ENCODE measurements around the gene CTAGE8. TPM values are rescaled to one million over a fixed set of nuclear protein-coding genes. Genes with fewer than 3 reads are reported as not detected.
A peak's percentile ranks its signal among the peaks of the same experiment; 100 is the strongest.
"Not testable (repeated sequence)": the region's sequence is repeated elsewhere in the genome, so short reads cannot be mapped to it uniquely, and the experiment has no call there.

The CTAGE8 gene
- total and polyA plus RNA-seq, 2 of the 8 experiments (the other 6 are each of a cell fraction or from before 2014, with no cell fraction given) = not detected

GRCh38 chr7:144280010-144280409 lies 10.9 kb upstream of the CTAGE8 start:
- H2BK5ac ChIP-seq (ENCODE audit: low read depth, low read length); H3K4me2 ChIP-seq (ENCODE audit: insufficient read depth in 1 of 2, low read depth in 2 of 2, low read length in 2 of 2); H3K79me2 ChIP-seq (ENCODE audit: control insufficient read depth in 1 of 2, insufficient read depth in 2 of 2, low read length in 2 of 2); H2AK5ac ChIP-seq (ENCODE audit: low read depth, low read length); H2BK20ac ChIP-seq (ENCODE audit: low read length); H3K4me1 ChIP-seq (replicated peaks in 1 of 4; ENCODE audit: control insufficient read depth in 3 of 4, insufficient read depth in 4 of 4, low read length in 3 of 4); H3K23me2 ChIP-seq (ENCODE audit: low read depth, low read length); H3K36me3 ChIP-seq (ENCODE audit: control insufficient read depth in 2 of 4, insufficient read depth in 4 of 4, low read length in 3 of 4); H2BK120ac ChIP-seq (replicated peaks; ENCODE audit: low read depth, low read length); H3K4me3 ChIP-seq (ENCODE audit: extremely low read depth in 1 of 4, insufficient read depth in 2 of 4, low read depth in 3 of 4, low read length in 4 of 4); H3K56ac ChIP-seq (replicated peaks; ENCODE audit: insufficient read length, low read depth, low read length); CTCF ChIA-PET (ENCODE audit: partially characterized antibody); H3K27me3 ChIP-seq (replicated peaks in 1 of 4; ENCODE audit: control insufficient read depth in 3 of 4, extremely low read depth in 1 of 4, insufficient read depth in 3 of 4, low read length in 3 of 4); H3K14ac ChIP-seq (ENCODE audit: insufficient read length); H4K5ac ChIP-seq (ENCODE audit: insufficient read length, low read depth, low read length); H3K79me1 ChIP-seq (ENCODE audit: low read depth, low read length); H4K91ac ChIP-seq (replicated peaks; ENCODE audit: insufficient read length, low read length); H4K20me1 ChIP-seq (replicated peaks in 1 of 2; ENCODE audit: control insufficient read depth in 1 of 2, insufficient read depth in 2 of 2, low read length in 2 of 2); H3K18ac ChIP-seq (ENCODE audit: extremely low read depth, low read length); H2AFZ ChIP-seq (ENCODE audit: low read length); H2BK12ac ChIP-seq (ENCODE audit: low read depth, low read length); H4K8ac ChIP-seq (ENCODE audit: extremely low read depth, insufficient read depth, low read length); H3K27ac ChIP-seq (ENCODE audit: low read depth, low read length); POLR2A ChIA-PET (ENCODE audit: partially characterized antibody); H2BK15ac ChIP-seq (ENCODE audit: low read length); H3K9me3 ChIP-seq (ENCODE audit: insufficient read depth in 2 of 2, low read depth in 1 of 2, low read length in 1 of 2); H3K23ac ChIP-seq (ENCODE audit: insufficient read length); DNase-seq (ENCODE audit: low read depth in 1 of 2, low spot score in 2 of 2); H3K4ac ChIP-seq (replicated peaks; ENCODE audit: insufficient read length, low read depth, low read length); H3K9ac ChIP-seq (replicated peaks in 1 of 4; ENCODE audit: extremely low read depth in 1 of 4, low read depth in 3 of 4, low read length in 3 of 4): not testable (repeated sequence)
- peak; percentile 36 for FAIRE-seq
- 97% methylated on average over 3 of the region's 6 CpGs; no CpG with 5 or more reads in 1 of the 2 experiments for WGBS, 2 experiments (ENCODE audit: extremely low coverage in 1 of 2, insufficient coverage in 1 of 2, insufficient read length in 1 of 2, insufficient replicate concordance in 2 of 2, low coverage in 1 of 2, low lambda C conversion rate in 2 of 2, missing lambda C conversion rate in 1 of 2)

GRCh38 chr7:144275281-144275680 lies 6.2 kb upstream of the CTAGE8 start:
- H2BK15ac ChIP-seq (ENCODE audit: low read length); H3K79me2 ChIP-seq (ENCODE audit: control insufficient read depth in 1 of 2, insufficient read depth in 2 of 2, low read length in 2 of 2); H3K4me2 ChIP-seq (ENCODE audit: insufficient read depth in 1 of 2, low read depth in 2 of 2, low read length in 2 of 2); H2BK5ac ChIP-seq (ENCODE audit: low read depth, low read length); H3K23me2 ChIP-seq (ENCODE audit: low read depth, low read length); H3K79me1 ChIP-seq (ENCODE audit: low read depth, low read length); H2BK12ac ChIP-seq (ENCODE audit: low read depth, low read length); FAIRE-seq; H2AFZ ChIP-seq (ENCODE audit: low read length); H3K4ac ChIP-seq (replicated peaks; ENCODE audit: insufficient read length, low read depth, low read length); H2BK20ac ChIP-seq (ENCODE audit: low read length); H3K9me3 ChIP-seq (ENCODE audit: insufficient read depth in 2 of 2, low read depth in 1 of 2, low read length in 1 of 2); H3K18ac ChIP-seq (ENCODE audit: extremely low read depth, low read length); H3K56ac ChIP-seq (replicated peaks; ENCODE audit: insufficient read length, low read depth, low read length); H2BK120ac ChIP-seq (replicated peaks; ENCODE audit: low read depth, low read length); H2AK5ac ChIP-seq (ENCODE audit: low read depth, low read length); H3K27me3 ChIP-seq (replicated peaks in 1 of 4; ENCODE audit: control insufficient read depth in 3 of 4, extremely low read depth in 1 of 4, insufficient read depth in 3 of 4, low read length in 3 of 4); H4K5ac ChIP-seq (ENCODE audit: insufficient read length, low read depth, low read length); H3K27ac ChIP-seq (ENCODE audit: low read depth, low read length); H4K20me1 ChIP-seq (replicated peaks in 1 of 2; ENCODE audit: control insufficient read depth in 1 of 2, insufficient read depth in 2 of 2, low read length in 2 of 2); H3K9ac ChIP-seq (replicated peaks in 1 of 4; ENCODE audit: extremely low read depth in 1 of 4, low read depth in 3 of 4, low read length in 3 of 4); H3K4me3 ChIP-seq (ENCODE audit: extremely low read depth in 1 of 4, insufficient read depth in 2 of 4, low read depth in 3 of 4, low read length in 4 of 4); H3K36me3 ChIP-seq (ENCODE audit: control insufficient read depth in 2 of 4, insufficient read depth in 4 of 4, low read length in 3 of 4); DNase-seq (ENCODE audit: low read depth in 1 of 2, low spot score in 2 of 2); CTCF ChIA-PET (ENCODE audit: partially characterized antibody); H3K14ac ChIP-seq (ENCODE audit: insufficient read length); H3K4me1 ChIP-seq (replicated peaks in 1 of 4; ENCODE audit: control insufficient read depth in 3 of 4, insufficient read depth in 4 of 4, low read length in 3 of 4); H4K91ac ChIP-seq (replicated peaks; ENCODE audit: insufficient read length, low read length); H4K8ac ChIP-seq (ENCODE audit: extremely low read depth, insufficient read depth, low read length); H3K23ac ChIP-seq (ENCODE audit: insufficient read length); POLR2A ChIA-PET (ENCODE audit: partially characterized antibody): not testable (repeated sequence)
- WGBS, 2 experiments (ENCODE audit: extremely low coverage in 1 of 2, insufficient coverage in 1 of 2, insufficient read length in 1 of 2, insufficient replicate concordance in 2 of 2, low coverage in 1 of 2, low lambda C conversion rate in 2 of 2, missing lambda C conversion rate in 1 of 2) = 93% methylated on average over 4 of the region's 6 CpGs; no CpG with 5 or more reads in 1 of the 2 experiments
